Activated CD8-positive, alpha-beta T cell treated with anti-CD3 and anti-CD28 coated beads for 36 hours (primary cell): ENCODE results near the gene YPEL4. TPM values are rescaled to one million over a fixed set of nuclear protein-coding genes. Genes with fewer than 3 reads are reported as not detected.

Experiments used
- ATAC-seq: fragments of 200-7000 bp; cut with Tn5 transposase; one replicate; pipeline ENCODE4 v1.10.0; 2021; ENCODE audit warnings: mild to moderate bottlenecking, moderate library complexity
- CTCF ChIA-PET: fragments of 350-600 bp; sonication (Branson Sonifier 250); formaldehyde crosslinking; loops from one replicate; lab custom pipeline; 2021; ENCODE audit warnings: antibody characterized with exemption; lab: Charles Lee
- POLR2A ChIA-PET: fragments of 350-600 bp; sonication (Branson Sonifier 250); formaldehyde crosslinking; loops from one replicate; lab custom pipeline; 2021; ENCODE audit warnings: antibody characterized with exemption; lab: Charles Lee
- DNase-seq: peaks from one replicate; pipeline ENCODE4 v3.0.0-alpha.2; 2020
- H3K27ac Mint-ChIP-seq: one replicate; pipeline ENCODE4 v1.8.0; 2021; ENCODE audit warnings: mild to moderate bottlenecking, mixed read lengths
- H3K27me3 Mint-ChIP-seq: one replicate; pipeline ENCODE4 v1.8.0; 2021; ENCODE audit warnings: mixed read lengths
- H3K36me3 Mint-ChIP-seq: one replicate; pipeline ENCODE4 v1.8.0; 2021; ENCODE audit warnings: low read depth, mixed read lengths
- H3K4me1 Mint-ChIP-seq: one replicate; pipeline ENCODE4 v1.8.0; 2021; ENCODE audit warnings: low read depth, mixed read lengths
- H3K4me3 Mint-ChIP-seq: one replicate; pipeline ENCODE4 v1.8.0; 2021; ENCODE audit warnings: mild to moderate bottlenecking, moderate library complexity, mixed read lengths
- H3K9me3 Mint-ChIP-seq: one replicate; pipeline ENCODE4 v1.8.0; 2021; ENCODE audit warnings: mixed read lengths
- CTCF ChIP-seq: fragments of 200-600 bp; IDR thresholded peaks from one replicate; pipeline ENCODE4 v1.8.0; 2022; ENCODE audit warnings: antibody characterized with exemption, mild to moderate bottlenecking
- intact Hi-C: fragments of 100-400 bp; cut with micrococcal nuclease; formaldehyde crosslinking; loops from one replicate; pipeline ENCODE4 v1.10.0; 2022
- total RNA-seq, 2 experiments: library from RNA; stranded (reverse); gene quantifications; one replicate each; pipeline ENCODE4 v1.2.3, GENCODE V29; 2021

The YPEL4 gene
- total RNA-seq, 2 experiments from 2014 or later, result 0.43 to 0.54 TPM

GRCh38 chr11:57638005-57638781 lies 11.5 kb downstream of the YPEL4 start:
- DNase-seq (peak; percentile 22), ATAC-seq (peak; percentile 43)
- ChIA-PET CTCF (interaction anchor here (1.3 to 11.7 kb wide), 7 partner anchors 8 to 181 kb away, joined by 3 to 346 read pairs (median 28); partner anchors contain the start of genes CLP1 and UBE2L6), POLR2A (interaction anchor here (1.1 to 3.8 kb wide), 3 partner anchors 65 to 70 kb away, joined by 3 to 33 read pairs (median 3); partner anchors contain the start of gene UBE2L6)
- Mint-ChIP-seq H3K36me3 (no peaks in the 10 kb centered on the region), H3K27ac (peak overlapping the region; percentile 70), H3K4me1 (peaks cover 17% of the 10 kb centered on the region), H3K4me3 (peak overlapping the region; percentile 78), H3K27me3 (peaks cover 33% of the 10 kb centered on the region), H3K9me3 (no peaks in the 10 kb centered on the region)
- TF ChIP-seq CTCF, result no peak
- intact Hi-C loops, result loop anchor here (5.0 kb wide), 1 partner anchor 291 kb away; no protein-coding TSS in a partner anchor

GRCh38 chr11:57637626-57638004 lies 12.1 kb downstream of the YPEL4 start:
- DNase-seq, result no peak
- no peak overlapping the region for H3K27ac Mint-ChIP-seq
- H3K4me1 Mint-ChIP-seq, result peaks cover 17% of the 10 kb centered on the region
- H3K36me3 Mint-ChIP-seq, result no peaks in the 10 kb centered on the region
- H3K4me3 Mint-ChIP-seq, result peak overlapping the region; percentile 78
- no peaks in the 10 kb centered on the region for H3K9me3 Mint-ChIP-seq
- no peak for ATAC-seq
- CTCF ChIA-PET, result interaction anchor here (1.1 to 4.5 kb wide), 2 partner anchors 69 to 110 kb away, joined by 4 to 28 read pairs; partner anchors contain the start of gene UBE2L6
- no peak for TF ChIP-seq CTCF
- intact Hi-C loops, result loop anchor here (5.0 kb wide), 1 partner anchor 290 kb away; no protein-coding TSS in a partner anchor
- POLR2A ChIA-PET, result interaction anchor here (1.3 kb wide), 1 partner anchor 64 kb away, joined by 3 read pairs; no protein-coding TSS in a partner anchor
- H3K27me3 Mint-ChIP-seq, result peaks cover 32% of the 10 kb centered on the region

GRCh38 chr11:57635246-57635645 lies 14.5 kb downstream of the YPEL4 start:
- H3K27ac Mint-ChIP-seq, result no peak overlapping the region
- ChIA-PET POLR2A (interaction anchor here (1.8 kb wide), 1 partner anchor 68 kb away, joined by 6 read pairs; the partner anchor contains the start of gene UBE2L6), CTCF (interaction anchor here (2.0 kb wide), 1 partner anchor 9 kb away, joined by 6 read pairs; no protein-coding TSS in a partner anchor)
- H3K9me3 Mint-ChIP-seq, result no peaks in the 10 kb centered on the region
- intact Hi-C loops, result loop anchor here (5.0 kb wide), 1 partner anchor 288 kb away; no protein-coding TSS in a partner anchor
- ATAC-seq (no peak), DNase-seq (no peak)
- TF ChIP-seq CTCF, result no peak
- H3K4me3 Mint-ChIP-seq, result no peak overlapping the region
- peaks cover 14% of the 10 kb centered on the region for H3K4me1 Mint-ChIP-seq
- no peaks in the 10 kb centered on the region for H3K36me3 Mint-ChIP-seq
- H3K27me3 Mint-ChIP-seq, result peaks cover 34% of the 10 kb centered on the region

GRCh38 chr11:57634311-57634710 lies 15.4 kb downstream of the YPEL4 start:
- ATAC-seq, result no peak
- ChIA-PET POLR2A (interaction anchor here (1.1 to 1.8 kb wide), 2 partner anchors 67 to 98 kb away, joined by 4 to 6 read pairs; partner anchors contain the start of gene UBE2L6), CTCF (interaction anchor here (1.1 to 1.8 kb wide), 2 partner anchors 10 to 63 kb away, joined by 3 to 11 read pairs; no protein-coding TSS in a partner anchor)
- H3K4me1 Mint-ChIP-seq, result peaks cover 9% of the 10 kb centered on the region
- TF ChIP-seq CTCF, result no peak
- H3K4me3 Mint-ChIP-seq, result no peak overlapping the region
- H3K9me3 Mint-ChIP-seq, result no peaks in the 10 kb centered on the region
- no peak overlapping the region for H3K27ac Mint-ChIP-seq
- intact Hi-C loops, result no loop called here
- H3K36me3 Mint-ChIP-seq, result no peaks in the 10 kb centered on the region
- H3K27me3 Mint-ChIP-seq, result peaks cover 34% of the 10 kb centered on the region
- DNase-seq, result no peak
